ENCODE measurements around the gene KIF4A.
"Not testable (repeated sequence)": the region's sequence is repeated elsewhere in the genome, so short reads cannot be mapped to it uniquely, and the experiment has no call there.

Gene KIF4A

DNA sequence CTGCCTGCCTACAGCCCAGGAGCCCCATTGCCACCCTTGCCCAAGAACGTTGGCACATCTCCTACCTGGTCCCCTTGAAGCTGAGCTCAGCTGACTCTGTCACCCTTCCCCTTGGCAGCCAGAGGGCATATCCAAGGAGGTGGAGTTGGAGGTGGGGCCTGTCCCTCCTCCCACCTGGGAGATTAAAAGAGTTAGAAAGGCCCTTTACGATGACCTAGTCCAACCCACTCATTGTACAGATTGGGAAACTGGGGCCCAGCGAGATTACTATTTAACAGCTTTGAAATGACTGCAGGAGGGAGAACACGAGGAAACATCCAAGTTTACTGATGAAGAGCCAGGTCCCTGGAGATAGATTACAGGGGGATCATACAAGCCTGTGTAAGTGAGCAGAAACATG, 29.8 kb upstream of the KIF4A start, which contains the start of gene P2RY4:
TSS of gene P2RY4 (minus strand) at position 101 of the 400 bp plus-strand sequence. CDS start 580 bp downstream, outside the sequence.
- Histone ChIP-seq H3K4me1 (ENCODE audit: low read length) (no peaks in the 10 kb centered on the region; the same call in 1 of the 2 replicates), H3K79me2 (ENCODE audit: low read length) (no peaks in the 10 kb centered on the region), H3K9me3 (ENCODE audit: insufficient read depth, low read length) (no peaks in the 10 kb centered on the region), H4K20me1 (ENCODE audit: insufficient read depth, low read length) (no peaks in the 10 kb centered on the region), H3K27ac (ENCODE audit: low read length) (no peak within 1 kb of the TSS), H3K27me3 (ENCODE audit: low read depth, low read length) (no peaks in the 10 kb centered on the region), H3K36me3 (replicated peaks; ENCODE audit: low read depth, low read length) (no peaks in the 10 kb centered on the region), H3K9ac (ENCODE audit: low read length) (no peak within 1 kb of the TSS), H3K4me2 (ENCODE audit: low read length) (no peak within 1 kb of the TSS), H2AFZ (ENCODE audit: low read depth, low read length) (no peak within 1 kb of the TSS), H3K4me3 (ENCODE audit: low read length) (no peak within 1 kb of the TSS)
- TF ChIP-seq, protein P1, sequence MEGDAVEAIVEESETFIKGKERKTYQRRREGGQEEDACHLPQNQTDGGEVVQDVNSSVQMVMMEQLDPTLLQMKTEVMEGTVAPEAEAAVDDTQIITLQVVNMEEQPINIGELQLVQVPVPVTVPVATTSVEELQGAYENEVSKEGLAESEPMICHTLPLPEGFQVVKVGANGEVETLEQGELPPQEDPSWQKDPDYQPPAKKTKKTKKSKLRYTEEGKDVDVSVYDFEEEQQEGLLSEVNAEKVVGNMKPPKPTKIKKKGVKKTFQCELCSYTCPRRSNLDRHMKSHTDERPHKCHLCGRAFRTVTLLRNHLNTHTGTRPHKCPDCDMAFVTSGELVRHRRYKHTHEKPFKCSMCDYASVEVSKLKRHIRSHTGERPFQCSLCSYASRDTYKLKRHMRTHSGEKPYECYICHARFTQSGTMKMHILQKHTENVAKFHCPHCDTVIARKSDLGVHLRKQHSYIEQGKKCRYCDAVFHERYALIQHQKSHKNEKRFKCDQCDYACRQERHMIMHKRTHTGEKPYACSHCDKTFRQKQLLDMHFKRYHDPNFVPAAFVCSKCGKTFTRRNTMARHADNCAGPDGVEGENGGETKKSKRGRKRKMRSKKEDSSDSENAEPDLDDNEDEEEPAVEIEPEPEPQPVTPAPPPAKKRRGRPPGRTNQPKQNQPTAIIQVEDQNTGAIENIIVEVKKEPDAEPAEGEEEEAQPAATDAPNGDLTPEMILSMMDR (IDR thresholded peaks at IDR 0.05; ENCODE audit: low read depth, low read length): no peak
- TF ChIP-seq EZH2phosphoT487 (IDR thresholded peaks at IDR 0.05; ENCODE audit: low read depth): no peak

DNA sequence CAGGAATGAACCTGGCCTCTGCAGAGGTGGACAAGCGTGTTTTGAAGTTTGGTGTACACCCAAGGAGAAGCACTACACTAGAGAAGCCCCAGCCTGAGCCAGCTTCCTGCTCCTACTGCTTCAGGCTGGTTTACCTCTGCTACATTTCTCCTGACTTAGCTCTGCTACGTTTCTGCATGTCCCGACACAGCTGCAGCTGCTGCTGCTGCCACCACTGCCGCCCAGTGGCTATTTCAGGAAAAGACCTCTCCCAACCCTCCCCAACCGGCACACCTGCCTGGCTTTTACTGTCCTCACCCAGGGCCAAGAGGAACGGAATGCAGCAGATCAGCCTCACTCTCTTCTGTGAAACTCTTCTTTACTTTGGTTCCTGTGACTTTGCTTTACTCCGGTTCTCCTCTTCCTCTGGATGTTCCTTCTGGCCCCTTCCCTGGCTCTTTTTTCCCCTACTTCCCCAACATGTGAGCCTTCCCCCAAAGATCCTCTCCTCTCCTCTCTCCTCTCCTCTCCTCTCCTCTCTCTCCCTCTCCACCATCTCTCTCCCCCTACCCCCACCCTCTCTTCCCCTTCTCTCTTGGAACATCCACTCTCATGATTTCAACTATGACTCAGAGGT, 26.8 kb upstream of the KIF4A start:
- Histone ChIP-seq H3K4me2 (ENCODE audit: low read length) (no peak overlapping the region), H3K36me3 (replicated peaks; ENCODE audit: low read depth, low read length) (no peaks in the 10 kb centered on the region), H3K9ac (ENCODE audit: low read length) (no peak overlapping the region), H3K27me3 (ENCODE audit: low read depth, low read length) (no peaks in the 10 kb centered on the region), H4K20me1 (ENCODE audit: insufficient read depth, low read length) (no peaks in the 10 kb centered on the region), H3K9me3 (ENCODE audit: insufficient read depth, low read length) (no peaks in the 10 kb centered on the region), H3K4me1 (ENCODE audit: low read length) (no peaks in the 10 kb centered on the region; the same call in 1 of the 2 replicates), H3K79me2 (ENCODE audit: low read length) (no peaks in the 10 kb centered on the region), H2AFZ (ENCODE audit: low read depth, low read length) (no peak overlapping the region), H3K4me3 (ENCODE audit: low read length) (no peak overlapping the region), H3K27ac (ENCODE audit: low read length) (no peak overlapping the region)
- no peak for TF ChIP-seq EZH2phosphoT487 (IDR thresholded peaks at IDR 0.05; ENCODE audit: low read depth)
- TF ChIP-seq, protein P1 (IDR thresholded peaks at IDR 0.05; ENCODE audit: low read depth, low read length): peak; percentile 52

DNA sequence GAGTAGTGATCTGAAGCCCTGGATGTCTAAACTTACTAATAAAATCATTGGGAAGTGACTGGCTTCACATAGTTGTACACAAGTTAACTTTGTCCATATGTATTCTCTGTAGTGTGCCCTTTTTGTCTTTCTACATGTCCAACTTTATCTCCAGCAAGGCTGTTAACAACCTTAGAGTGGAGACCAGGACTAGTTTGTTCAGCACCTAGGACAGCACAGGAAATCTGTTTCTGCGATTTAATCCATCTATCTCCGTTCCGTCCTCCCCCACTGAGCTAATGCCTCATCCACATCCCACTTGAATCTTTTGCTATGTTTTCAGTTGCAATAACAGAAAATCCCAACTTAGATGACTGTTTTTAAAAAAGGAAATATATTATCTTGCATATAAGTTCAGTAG, 25.1 kb upstream of the KIF4A start:
- H3K4me1 ChIP-seq (ENCODE audit: low read length): no peaks in the 10 kb centered on the region
- no peaks in the 10 kb centered on the region for H3K27me3 ChIP-seq (ENCODE audit: low read depth, low read length)
- H3K9ac ChIP-seq (ENCODE audit: low read length): no peak overlapping the region
- H3K4me2 ChIP-seq (ENCODE audit: low read length): no peak overlapping the region
- H3K4me3 ChIP-seq (ENCODE audit: low read length): no peak overlapping the region
- H3K27ac ChIP-seq (ENCODE audit: low read length): no peak overlapping the region
- TF ChIP-seq EZH2phosphoT487 (IDR thresholded peaks at IDR 0.05; ENCODE audit: low read depth): no peak
- TF ChIP-seq, protein P1 (IDR thresholded peaks at IDR 0.05; ENCODE audit: low read depth, low read length): no peak
- H3K36me3 ChIP-seq (replicated peaks; ENCODE audit: low read depth, low read length): no peaks in the 10 kb centered on the region
- no peaks in the 10 kb centered on the region for H3K79me2 ChIP-seq (ENCODE audit: low read length)
- no peak overlapping the region for H2AFZ ChIP-seq (ENCODE audit: low read depth, low read length)
- no peaks in the 10 kb centered on the region for H4K20me1 ChIP-seq (ENCODE audit: insufficient read depth, low read length)
- no peaks in the 10 kb centered on the region for H3K9me3 ChIP-seq (ENCODE audit: insufficient read depth, low read length)

DNA sequence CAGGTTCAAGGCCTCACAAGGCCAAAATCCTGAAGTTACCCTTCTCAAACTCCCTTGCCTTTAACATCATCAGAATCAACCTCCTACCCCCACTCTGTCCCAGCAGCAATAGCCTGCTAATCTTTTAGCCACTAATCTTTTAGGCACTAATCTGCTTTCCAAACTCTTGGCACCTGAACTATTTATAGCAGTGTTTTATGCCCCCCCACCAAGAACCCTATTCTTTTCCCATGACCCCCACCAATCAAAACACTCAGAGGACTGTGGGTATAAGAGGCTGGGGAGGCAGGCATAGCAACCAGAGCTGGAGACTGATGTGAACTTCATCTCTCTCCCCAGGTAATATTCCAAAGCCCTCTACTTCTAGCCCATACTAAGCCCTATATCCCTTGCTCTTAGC, 21.9 kb upstream of the KIF4A start, which contains the start of gene ARR3:
TSS of gene ARR3 (plus strand) at position 301 of the 400 bp plus-strand sequence. CDS start 1,052 bp downstream, outside the sequence.
- Histone ChIP-seq H2AFZ (ENCODE audit: low read depth, low read length) (no peak within 1 kb of the TSS), H3K9me3 (ENCODE audit: insufficient read depth, low read length) (no peaks in the 10 kb centered on the region), H3K27me3 (ENCODE audit: low read depth, low read length) (no peaks in the 10 kb centered on the region), H3K9ac (ENCODE audit: low read length) (no peak within 1 kb of the TSS), H4K20me1 (ENCODE audit: insufficient read depth, low read length) (no peaks in the 10 kb centered on the region), H3K36me3 (replicated peaks; ENCODE audit: low read depth, low read length) (no peaks in the 10 kb centered on the region), H3K27ac (ENCODE audit: low read length) (no peak within 1 kb of the TSS), H3K79me2 (ENCODE audit: low read length) (no peaks in the 10 kb centered on the region), H3K4me1 (ENCODE audit: low read length) (no peaks in the 10 kb centered on the region), H3K4me3 (ENCODE audit: low read length) (no peak within 1 kb of the TSS), H3K4me2 (ENCODE audit: low read length) (no peak within 1 kb of the TSS)
- TF ChIP-seq EZH2phosphoT487 (IDR thresholded peaks at IDR 0.05; ENCODE audit: low read depth): no peak
- TF ChIP-seq, protein P1 (IDR thresholded peaks at IDR 0.05; ENCODE audit: low read depth, low read length): no peak

DNA sequence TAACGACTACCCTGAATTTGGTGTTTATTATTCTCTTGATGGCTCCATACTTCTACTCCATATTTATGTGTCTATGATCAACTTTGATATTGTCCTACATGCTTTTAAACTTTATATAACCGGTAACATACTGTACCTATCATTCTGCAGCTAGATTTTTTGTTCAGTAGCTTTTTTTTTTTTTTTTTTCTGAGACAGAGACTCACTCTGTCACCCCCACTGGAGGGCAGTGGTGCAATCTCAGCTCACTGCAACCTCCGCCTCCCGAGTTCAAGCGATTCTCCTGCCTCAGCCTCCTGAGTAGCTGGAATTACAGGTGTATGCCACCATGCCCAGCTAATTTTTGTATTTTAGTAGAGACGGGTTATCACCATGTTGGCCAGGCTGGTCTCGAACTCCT, 15.9 kb upstream of the KIF4A start:
- H3K9ac ChIP-seq (ENCODE audit: low read length); H3K27ac ChIP-seq (ENCODE audit: low read length); H3K9me3 ChIP-seq (ENCODE audit: insufficient read depth, low read length); H3K4me1 ChIP-seq (ENCODE audit: low read length); H2AFZ ChIP-seq (ENCODE audit: low read depth, low read length); H3K79me2 ChIP-seq (ENCODE audit: low read length); H4K20me1 ChIP-seq (ENCODE audit: insufficient read depth, low read length); H3K4me3 ChIP-seq (ENCODE audit: low read length); H3K4me2 ChIP-seq (ENCODE audit: low read length); H3K27me3 ChIP-seq (ENCODE audit: low read depth, low read length); H3K36me3 ChIP-seq (replicated peaks; ENCODE audit: low read depth, low read length): not testable (repeated sequence)
